ENCODE data around the gene VPS54. TPM values are rescaled to one million over a fixed set of nuclear protein-coding genes. Genes with fewer than 3 reads are reported as not detected.

VPS54 gene
- total RNA-seq, 1 donor from 2014 or later: 38.7 TPM

DNA sequence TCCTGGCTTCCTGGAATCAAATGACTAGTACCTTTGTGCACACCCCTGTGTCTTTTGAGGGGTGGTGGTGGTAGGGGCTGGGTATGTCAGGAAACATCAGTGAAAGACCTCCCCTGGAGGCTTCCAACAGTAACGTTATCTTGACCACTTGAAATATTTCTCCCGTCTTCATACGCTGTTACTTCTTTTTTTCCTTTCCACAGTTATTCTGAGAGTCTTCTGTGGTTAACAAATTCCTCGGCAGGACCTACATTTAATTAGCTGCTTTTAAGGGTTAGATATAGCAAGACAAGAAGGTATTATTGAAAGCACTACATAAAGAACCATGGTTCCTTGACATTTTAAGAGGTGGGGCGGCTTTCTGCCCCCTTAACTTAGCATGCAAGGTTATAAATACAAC lies 142.9 kb downstream of the VPS54 start:
- no peak for FAIRE-seq
- no peak for DNase-seq (ENCODE audit: low spot score in 2 of 2)

DNA sequence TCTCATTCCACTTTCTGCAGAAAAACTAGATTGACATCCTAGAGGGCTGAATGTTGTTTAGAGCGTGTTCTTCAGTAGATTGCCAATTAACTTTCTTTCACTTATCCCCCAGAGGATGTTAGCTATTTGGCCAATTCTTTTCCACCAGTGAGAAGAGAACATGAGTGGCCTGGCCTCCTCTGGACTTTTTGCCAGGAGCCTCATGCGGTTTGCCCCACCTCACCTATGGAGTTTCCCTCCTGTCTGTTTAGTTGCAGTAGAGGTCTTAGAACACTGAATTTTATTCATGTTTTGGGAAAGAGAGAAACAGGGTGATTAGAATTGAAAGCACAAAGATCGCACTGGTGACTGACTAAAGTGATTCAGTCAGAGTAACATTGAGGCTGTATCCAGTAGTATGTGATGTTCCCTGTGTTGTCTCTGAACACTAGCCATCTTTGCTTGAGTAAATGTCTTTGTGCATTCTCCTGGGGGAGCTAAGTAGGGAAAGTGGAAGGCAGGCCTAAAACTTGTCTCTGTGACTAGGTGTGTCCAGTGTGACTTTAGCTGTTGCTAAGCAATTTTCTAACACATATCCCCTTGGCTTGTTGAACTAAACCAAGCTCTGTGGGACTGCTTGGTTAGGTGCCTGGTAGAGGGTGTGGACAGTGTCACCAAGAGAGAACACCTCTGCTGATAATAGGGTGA lies 143.5 kb downstream of the VPS54 start:
- FAIRE-seq: no peak

DNA sequence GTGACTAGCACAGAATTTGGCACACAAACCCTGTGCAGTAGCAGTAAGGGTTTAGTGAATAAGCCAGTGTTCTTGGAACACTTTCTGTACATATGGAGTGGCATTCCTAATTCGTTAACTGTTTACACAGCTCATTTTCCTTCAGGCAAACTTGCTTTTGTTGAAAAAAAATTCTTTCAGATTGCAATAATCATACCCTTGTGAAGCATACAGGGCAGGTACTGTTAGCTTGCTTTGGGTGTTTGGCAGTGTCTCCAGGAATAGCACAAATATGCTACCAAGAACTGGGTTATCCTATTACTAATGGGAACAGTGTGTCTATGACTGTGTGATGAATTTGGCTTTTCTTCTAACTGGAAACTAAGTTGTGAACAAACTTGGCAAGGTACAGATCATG lies 144.1 kb downstream of the VPS54 start:
- FAIRE-seq: no peak
- no peak for DNase-seq (ENCODE audit: low spot score in 2 of 2)

More for the DNA sequence above, 143.5 kb downstream of the VPS54 start:
- peak in 1 of 2 donors; percentile 9 for DNase-seq (ENCODE audit: low spot score in 2 of 2)

DNA sequence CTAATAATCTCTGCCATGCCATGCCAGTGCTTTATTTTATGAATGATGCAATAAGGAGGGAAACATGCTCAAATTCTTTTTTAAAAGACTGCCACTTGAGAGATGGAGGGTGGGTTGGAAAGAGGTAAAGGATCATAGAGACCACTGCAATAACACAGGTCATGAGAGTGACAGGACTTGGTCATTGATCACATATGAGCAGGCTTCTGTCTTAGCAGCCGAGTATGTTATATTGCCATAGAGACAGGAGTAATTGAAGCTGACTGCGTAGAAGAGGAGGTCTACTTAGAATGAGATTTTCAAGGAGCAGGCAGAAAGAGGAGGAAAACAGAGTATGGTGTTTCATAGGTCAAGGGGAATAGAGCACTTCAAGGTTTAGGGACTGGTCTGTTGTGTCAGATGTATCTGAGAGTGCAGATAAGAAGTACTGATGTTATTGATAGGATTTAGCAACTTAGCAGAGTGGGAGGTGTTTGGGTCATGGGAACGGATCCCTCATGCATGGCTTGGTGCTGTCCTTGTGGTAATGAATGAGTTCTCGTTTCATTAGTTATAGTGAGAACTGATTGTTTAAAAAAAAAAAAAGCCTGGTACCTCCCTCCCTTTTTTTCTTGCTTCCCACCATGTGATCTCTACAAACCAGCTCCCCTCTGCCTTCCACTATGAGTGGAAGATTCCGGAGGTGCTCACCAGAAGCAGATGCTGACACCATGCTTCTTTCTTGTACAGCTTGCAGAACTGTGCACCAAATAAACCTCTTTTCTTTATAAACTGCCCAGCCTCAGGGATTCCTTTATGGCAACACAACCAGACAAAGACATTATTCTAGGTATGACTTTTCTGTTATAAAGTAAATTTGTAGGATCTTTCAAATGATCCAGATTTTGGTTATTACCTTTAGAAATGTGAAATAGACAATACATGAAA lies 144.8 kb downstream of the VPS54 start:
- no peak for FAIRE-seq
- DNase-seq (ENCODE audit: low spot score in 2 of 2): no peak

DNA sequence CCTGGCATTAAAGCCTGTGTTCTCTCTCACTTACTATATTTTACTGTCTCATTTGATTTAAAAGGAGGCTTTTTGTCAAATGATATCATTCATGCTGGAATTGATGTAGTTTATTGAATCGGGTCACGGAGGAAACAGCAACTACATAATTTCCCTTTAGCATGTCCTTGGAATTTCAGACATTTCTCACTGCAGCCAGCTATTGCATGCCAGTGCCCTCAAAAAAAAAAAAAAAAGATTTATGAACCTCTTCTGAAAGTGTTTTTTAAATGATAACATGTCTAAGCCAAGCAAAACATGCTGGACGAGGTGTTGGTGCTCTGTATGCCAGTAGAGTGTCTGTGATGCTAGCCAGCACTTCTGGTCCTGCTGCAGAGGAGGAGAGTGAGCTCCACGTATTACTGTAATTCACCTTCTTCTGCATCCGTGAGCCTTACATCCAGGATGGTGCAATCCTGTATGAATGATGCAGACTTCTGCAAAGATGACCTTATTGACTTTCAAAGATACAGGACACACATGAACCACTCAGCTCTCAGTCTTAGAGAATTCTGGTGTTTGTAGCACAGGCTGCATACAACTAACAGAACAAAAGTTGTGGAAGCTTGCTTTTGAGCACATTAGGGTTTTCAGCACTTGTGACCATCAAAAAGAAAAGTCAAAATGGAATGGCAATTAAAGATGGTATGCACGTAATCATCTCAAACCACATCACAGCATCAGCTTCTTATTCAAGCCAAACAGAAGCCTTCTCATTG lies 146.5 kb downstream of the VPS54 start:
- no peak for FAIRE-seq
- DNase-seq (ENCODE audit: low spot score in 2 of 2): no peak

- FAIRE-seq (no peak), DNase-seq (ENCODE audit: low spot score in 2 of 2) (no peak)
Observed at GRCh38 chr2:63871864-63872263, 147.4 kb downstream of the VPS54 start.

GRCh38 chr2:63870679-63871078 lies 148.5 kb downstream of the VPS54 start:
- DNase-seq (ENCODE audit: low spot score in 2 of 2) (no peak), FAIRE-seq (peak; percentile 23)

DNA sequence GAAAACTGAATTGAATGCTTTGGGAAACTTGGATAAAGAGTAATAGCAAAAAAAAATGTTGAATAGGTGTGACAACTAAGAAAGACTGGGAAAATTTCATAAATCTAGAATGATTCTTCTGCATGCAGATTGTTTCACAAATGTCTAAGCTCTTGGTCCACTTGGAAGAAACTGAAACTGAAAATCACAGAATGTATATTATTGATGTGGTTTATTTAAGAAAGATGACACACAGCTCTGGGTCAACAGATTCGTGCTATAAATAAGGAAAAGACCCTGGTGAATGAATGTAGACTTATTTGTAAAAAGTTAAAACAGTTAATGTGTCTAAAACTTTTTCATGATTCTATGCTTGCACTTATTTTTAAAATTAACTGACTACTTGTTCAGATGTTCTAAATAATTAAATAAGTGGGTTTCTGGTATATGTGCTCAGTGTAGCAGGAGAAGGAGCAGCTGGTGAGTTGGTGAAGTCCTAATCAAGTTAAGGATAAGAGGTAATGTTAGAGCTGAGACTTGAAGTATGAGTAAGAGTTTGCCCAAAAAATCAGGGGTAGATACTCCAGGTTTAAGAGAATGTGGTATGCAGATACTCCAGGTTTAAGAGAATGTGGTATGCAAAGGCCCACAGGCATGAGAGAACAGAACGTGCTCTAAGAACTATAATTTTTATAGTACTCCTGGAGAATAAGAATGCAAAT lies 153.1 kb downstream of the VPS54 start:
- DNase-seq (ENCODE audit: low spot score in 2 of 2) (no peak), FAIRE-seq (no peak)

- FAIRE-seq (no peak), DNase-seq (ENCODE audit: low spot score in 2 of 2) (no peak)
Observed at GRCh38 chr2:63865159-63865799, 153.9 kb downstream of the VPS54 start.

- no peak for FAIRE-seq
- no peak for DNase-seq (ENCODE audit: low spot score in 2 of 2)
Observed at GRCh38 chr2:63863707-63864106, 155.5 kb downstream of the VPS54 start.

GRCh38 chr2:63862806-63863205 lies 156.4 kb downstream of the VPS54 start:
- DNase-seq (ENCODE audit: low spot score in 2 of 2): no peak
- no peak for FAIRE-seq

- FAIRE-seq (no peak), DNase-seq (ENCODE audit: low spot score in 2 of 2) (peak in 1 of 2 donors; percentile 18)
Observed at GRCh38 chr2:63861220-63861822, 157.9 kb downstream of the VPS54 start.

DNA sequence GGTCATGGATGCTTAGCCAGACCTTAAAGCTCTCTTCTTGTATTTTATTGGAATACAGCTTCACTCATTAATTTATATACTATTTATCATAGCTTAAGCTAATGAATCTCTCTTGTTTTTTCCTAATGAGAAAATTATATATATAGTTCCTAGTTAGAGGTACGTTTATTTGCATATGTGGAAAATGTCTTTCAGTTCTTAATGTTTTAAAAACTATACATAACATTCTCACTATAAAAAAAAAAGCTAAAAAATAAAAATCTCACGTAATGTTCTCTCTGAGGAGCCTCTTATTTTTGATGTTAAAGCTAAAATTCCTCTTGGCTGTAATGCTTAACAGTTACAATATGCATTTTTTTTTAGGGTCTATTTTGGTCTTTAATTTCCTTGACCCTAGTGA lies 160.9 kb downstream of the VPS54 start:
- DNase-seq (ENCODE audit: low spot score in 2 of 2) (no peak), FAIRE-seq (no peak)

DNA sequence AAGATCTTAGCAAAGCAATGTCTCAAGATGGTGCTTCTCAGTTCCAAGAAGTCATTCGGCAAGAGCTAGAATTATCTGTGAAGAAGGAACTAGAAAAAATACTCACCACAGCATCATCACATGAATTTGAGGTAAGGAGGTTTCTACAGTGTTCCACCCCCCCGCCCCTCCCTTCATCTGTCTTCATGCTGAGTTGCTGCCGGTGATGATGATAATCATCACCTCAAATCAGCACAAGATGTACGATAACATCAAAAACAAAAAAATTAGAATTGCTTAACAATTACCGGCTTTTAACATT lies 163.0 kb downstream of the VPS54 start:
- FAIRE-seq (no peak), DNase-seq (ENCODE audit: low spot score in 2 of 2) (no peak)

- no peak for FAIRE-seq
- DNase-seq (ENCODE audit: low spot score in 2 of 2): no peak
Observed at GRCh38 chr2:63855418-63856302, 163.6 kb downstream of the VPS54 start.

- no peak for FAIRE-seq
- no peak for DNase-seq (ENCODE audit: low spot score in 2 of 2)
Observed at GRCh38 chr2:63853527-63854310, 165.5 kb downstream of the VPS54 start.

DNA sequence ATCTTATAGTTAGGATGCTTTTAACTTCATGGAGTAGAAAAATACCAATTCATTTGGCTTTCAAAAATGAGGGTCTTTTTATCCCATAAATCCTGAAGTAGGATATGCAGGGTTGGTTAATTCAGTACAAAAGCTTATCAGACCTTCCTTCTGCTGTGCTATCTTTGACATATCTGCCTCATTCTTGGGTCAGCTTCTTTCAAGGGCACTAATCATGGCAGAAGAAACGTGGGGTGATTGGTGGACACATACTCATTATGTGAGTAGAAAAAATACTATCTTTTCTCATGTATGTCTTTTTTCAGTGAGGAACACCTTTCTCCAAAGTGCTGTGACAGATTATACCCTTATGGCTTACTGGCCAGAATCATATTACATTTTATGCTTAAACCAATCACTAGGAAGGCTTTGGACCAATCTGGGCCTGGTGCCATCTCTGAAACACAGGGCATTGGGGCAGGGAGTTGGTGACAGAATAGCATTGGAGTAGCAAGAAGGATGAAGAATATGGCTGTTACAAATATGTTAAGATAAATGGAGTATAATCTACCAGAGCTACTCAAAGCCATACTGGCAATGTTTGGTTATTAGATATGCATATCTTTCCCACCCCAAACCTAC lies 167.4 kb downstream of the VPS54 start:
- FAIRE-seq: no peak
- no peak for DNase-seq (ENCODE audit: low spot score in 2 of 2)

Measured in frontal cortex (tissue), 4 donors.